Activated CD8-positive, alpha-beta memory T cell treated with anti-CD3 and anti-CD28 coated beads, Interleukin-2, amount 50 U/mL, for 4 hours (primary cell): ENCODE data around the gene CPT1B.
"Not testable (repeated sequence)": the region's sequence is repeated elsewhere in the genome, so short reads cannot be mapped to it uniquely, and the experiment has no call there.

Experiments
- DNase-seq: peaks from one replicate; pipeline ENCODE4 v3.0.0-alpha.2; 2020

CPT1B gene

DNA sequence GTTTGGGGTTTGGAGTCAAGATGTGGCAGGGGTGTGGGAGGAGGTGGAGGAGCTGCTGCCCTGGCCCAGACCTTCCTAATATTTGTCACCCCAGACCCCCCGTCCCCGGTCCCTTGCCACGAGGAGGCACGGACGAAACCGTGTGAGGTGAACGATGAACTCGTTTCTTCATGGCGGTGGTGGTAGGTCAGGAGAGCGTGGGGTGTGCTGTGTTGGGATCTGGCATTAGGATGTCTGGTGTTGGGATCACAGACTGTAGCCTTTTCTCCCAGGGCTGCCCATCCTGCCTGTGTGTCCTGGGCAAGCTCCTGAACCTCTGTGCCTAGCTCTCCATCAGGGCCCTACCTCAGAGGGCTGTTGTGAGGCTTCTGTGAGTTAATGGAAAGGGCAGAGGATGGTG lies 30.8 kb upstream of the CPT1B start:
- no peak for DNase-seq

DNA sequence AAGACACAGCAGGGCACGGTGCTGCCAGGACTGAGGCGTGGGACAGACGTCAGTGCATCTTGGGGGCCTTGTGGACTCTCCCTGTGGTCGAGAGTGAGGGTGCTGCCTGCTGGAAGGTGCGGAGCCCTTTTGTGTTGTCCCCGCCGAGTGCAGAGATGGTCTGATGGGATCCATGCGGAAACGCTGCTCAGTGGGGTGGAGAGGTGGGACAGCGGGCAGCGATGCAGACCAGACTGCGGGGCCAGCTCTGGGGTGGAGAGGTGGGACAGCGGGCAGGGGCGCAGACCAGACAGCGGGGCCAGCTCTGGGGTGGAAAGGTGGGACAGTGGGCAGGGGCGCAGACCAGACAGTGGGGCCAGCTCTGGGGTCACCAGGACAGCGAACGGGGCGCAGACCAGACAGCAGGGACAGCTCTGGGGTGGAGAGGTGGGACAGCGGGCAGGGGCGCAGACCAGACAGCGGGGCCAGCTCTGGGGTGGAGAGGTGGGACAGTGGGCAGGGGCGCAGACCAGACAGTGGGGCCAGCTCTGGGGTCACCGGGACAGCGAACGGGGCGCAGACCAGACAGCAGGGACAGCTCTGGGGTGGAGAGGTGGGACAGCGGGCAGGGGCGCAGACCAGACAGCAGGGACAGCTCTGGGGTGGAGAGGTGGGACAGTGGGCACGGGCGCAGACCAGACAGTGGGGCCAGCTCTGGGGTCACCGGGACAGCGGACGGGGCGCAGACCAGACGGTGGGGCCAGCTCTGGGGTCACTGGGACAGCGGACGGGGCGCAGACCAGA lies 30.0 kb upstream of the CPT1B start:
- not testable (repeated sequence) for DNase-seq

DNA sequence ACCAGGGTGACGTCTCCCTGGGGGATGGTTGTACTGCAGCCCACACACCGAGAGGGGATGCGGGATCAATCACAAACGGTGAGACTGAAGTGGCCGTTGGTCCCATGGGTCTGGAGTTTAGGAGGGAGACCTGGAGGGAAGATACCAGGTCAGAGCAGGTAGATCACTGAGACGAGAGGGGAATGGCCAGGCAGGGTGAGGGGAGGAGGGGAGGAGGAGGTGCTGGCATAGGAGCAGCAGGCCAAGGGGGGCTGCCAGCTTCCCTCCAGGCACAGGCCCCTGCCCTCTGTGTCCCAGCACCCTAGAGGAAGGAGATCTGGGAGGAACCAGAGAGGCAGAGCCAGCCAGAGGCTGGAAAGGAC lies 29.4 kb upstream of the CPT1B start:
- no peak for DNase-seq

DNA sequence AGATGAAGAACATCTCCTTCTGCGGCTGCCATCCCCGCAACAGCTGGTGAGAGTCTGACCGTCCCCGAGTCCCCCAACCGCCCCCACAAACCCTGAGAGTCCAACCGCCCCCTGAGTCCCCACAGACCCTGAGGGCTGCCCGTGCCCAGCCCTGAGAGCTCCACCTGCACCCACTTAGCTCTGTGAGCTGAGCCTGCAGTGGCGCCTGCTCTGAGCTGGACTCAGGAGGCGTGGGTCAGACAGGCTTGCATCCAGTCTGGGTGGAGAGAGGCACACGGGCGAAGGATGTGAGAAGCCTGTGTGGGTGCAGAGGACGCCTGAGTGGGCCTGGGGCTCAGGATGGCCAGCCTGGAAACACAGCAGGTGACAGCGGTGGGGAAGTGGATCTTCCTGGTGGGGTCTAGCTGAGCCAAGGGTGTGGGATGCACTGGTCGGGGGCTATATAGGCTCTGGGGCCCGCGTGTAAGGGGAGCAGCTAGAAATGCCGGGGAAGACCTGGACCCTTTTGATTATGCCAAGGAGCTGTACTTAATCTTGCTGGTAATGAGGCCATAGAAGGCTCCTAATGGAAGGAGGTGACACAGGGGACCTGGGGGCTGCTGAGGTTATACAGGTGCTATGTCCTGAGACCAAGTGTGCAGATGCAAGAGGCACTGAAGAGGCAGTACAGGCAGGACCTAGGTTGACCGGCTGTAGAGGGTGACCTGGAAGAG lies 28.9 kb upstream of the CPT1B start:
- no peak for DNase-seq

DNA sequence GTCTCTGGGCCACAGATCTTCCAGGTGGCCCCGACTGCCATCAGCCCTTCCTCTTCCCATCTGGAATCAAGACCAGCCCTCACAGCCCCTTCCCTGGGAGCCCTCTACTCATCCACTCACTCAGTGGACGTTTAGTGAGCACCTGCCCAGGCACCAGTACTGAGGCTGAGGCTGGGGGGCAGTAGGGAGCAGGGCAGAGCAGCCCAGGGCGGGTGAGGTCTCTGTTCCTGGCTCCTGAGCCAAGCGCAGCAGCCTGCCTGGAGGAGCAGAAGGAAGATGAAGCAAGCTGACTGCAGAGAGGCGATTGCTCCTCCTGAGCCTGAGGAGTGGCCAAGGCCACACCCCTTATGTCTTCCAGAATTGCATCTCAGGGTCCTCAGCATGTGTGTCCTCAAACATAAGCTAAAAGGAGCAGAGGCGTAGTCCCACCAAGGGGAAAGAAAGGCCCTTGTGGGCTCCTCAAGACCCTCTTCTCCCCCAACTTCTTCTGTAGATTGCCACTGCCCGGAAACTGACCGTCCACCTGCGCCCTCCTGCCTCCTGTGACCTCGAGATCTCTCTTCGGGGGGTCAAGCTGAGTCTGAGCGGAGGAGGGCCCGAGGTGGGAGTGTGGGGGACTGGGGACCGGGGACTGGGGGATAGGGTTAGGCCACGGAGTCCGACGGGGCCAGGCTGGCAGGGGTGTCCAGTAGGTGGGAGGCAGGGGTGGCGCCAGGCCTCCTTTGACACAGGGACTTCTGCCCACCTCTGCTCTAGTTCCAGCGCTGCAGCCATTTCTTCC lies 28.1 kb upstream of the CPT1B start:
- DNase-seq = no peak

DNA sequence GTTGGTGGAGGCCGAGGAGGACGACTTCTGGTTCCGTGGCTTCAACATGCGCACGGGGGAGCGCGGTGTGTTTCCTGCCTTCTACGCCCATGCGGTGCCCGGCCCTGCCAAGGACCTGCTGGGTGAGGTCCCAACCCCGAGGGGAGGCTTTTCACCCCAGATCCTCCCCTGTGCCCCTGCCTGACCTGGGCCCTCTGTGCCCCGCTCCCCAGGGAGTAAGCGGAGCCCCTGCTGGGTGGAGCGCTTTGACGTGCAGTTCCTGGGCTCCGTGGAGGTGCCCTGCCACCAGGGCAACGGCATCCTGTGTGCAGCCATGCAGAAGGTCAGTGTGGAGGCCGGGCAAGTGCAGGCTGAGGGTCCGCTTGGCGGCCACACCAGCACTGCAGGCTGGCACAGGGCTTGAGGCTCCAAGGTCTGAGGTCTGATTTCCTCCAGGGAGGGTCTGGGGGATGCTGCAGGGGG lies 27.4 kb upstream of the CPT1B start:
- no peak for DNase-seq

DNA sequence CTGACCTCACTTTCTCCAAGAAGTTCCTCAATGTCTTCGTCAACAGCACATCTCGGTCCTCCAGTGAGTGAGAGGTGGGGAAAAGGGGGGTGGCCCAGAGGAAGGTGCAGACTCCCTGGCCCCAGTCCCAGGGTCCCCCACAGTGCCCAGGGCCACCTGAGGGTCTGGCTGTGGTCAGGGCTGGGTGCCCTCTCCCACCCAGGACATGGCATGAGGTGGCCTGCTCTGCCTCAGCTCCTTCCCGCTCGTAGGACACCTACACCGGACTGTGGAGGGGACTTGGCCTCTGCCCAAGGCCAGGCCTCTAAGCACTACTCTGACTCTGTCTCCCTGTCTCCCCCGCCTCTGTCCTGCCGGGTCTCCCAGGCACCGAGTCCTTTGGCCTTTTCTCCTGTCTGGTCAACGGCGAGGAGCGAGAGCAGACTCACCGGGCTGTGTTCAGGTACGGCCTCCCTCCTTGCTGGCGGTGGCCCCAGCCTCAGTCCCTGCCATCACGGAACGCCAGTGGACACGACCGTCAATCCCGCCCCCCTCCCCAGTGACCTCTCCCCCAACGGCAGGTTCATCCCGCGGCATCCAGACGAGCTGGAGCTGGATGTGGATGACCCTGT lies 26.9 kb upstream of the CPT1B start:
- DNase-seq = no peak

DNA sequence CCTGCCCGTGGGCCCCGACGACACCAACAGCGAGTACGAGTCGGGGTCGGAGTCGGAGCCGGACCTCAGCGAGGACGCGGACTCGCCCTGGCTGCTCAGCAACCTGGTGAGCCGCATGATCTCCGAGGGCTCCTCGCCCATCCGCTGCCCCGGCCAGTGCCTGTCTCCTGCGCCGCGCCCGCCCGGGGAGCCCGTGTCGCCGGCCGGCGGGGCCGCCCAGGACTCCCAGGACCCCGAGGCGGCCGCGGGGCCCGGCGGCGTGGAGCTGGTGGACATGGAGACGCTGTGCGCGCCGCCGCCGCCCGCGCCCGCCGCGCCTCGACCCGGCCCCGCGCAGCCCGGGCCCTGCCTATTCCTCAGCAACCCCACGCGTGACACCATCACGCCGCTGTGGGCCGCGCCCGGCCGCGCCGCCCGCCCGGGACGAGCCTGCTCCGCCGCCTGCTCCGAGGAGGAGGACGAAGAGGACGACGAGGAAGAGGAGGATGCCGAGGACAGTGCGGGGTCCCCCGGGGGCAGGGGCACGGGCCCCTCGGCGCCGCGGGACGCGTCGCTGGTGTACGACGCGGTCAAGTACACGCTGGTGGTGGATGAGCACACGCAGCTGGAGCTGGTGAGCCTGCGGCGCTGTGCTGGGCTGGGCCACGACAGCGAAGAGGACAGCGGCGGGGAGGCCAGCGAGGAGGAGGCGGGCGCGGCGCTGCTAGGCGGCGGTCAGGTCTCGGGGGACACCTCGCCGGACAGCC lies 26.2 kb upstream of the CPT1B start:
- no peak for DNase-seq

DNA sequence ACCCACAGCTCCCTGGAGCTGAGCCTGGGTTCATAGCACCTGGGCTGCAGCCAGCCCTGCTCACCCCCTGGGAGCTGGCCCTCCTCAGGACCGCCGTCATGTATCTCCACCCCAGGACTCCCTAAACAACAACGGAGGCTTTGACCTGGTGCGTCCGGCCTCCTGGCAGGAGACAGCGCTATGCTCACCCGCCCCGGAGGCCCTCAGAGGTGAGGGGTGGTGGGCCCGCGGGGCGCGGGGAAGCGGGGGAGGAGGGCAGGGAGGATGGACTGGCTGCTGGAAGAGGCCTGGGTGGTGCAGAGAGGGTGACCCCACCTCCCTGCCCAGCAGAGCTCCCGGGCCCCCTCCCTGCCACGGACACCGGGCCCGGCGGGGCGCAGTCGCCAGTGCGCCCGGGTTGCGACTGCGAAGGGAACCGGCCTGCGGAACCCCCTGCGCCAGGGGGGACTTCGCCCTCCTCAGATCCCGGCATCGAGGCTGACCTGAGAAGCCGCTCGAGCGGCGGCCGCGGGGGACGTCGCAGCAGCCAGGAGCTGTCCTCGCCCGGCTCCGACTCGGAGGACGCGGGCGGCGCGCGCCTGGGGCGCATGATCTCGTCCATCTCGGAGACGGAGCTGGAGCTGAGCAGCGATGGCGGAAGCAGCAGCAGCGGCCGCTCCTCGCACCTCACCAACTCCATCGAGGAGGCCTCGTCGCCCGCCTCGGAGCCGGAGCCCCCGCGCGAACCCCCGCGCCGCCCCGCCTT lies 25.5 kb upstream of the CPT1B start:
- DNase-seq = no peak

DNA sequence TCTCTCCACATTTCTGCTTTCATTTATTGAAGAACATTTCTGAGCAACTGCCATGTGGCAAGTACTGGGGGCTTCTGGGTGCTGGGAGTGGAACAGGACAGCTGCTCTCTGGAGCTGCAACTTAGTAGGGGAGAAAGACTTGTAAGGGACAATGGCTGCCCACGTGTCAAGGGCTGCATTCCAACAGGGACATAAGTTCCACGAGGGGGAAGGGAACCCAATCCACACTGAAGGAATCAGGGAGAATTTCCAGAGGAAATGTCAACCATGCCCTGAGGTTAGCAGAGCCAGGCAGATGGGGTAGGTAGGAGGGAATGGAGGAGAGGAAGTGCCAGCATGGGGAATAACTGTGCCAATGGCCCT lies 24.1 kb upstream of the CPT1B start:
- DNase-seq = no peak

DNA sequence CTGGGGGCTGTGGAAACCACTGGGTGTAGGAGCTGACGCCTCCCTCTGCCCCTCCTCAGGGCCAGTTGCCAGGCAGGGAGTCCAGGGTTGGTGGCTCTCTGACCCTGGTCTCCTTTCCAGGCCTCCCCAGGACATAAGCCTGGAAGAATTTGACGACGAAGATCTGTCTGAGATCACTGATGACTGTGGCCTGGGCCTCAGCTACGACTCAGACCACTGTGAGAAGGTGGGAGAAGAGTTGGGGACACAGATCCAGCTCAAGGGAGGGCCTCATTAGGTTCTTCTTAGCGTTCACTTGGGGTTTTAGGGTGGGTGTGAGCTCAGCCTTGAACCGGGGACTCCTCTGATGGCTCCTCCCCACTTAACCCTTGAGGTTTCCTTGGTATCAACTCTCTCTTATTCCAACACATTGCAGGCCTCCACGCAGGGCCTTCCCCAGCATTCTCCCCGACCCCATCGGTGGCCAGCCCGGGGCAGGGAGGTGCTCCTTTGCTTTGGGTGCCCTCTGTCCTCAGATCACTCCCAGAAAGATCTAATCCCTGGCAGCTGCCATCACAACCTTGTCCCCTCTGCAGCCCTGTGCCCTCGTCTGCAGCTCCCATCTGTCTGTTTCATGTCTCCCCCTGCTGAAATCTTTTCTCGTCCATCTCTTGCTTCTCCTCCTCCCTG lies 23.6 kb upstream of the CPT1B start:
- DNase-seq = no peak

DNA sequence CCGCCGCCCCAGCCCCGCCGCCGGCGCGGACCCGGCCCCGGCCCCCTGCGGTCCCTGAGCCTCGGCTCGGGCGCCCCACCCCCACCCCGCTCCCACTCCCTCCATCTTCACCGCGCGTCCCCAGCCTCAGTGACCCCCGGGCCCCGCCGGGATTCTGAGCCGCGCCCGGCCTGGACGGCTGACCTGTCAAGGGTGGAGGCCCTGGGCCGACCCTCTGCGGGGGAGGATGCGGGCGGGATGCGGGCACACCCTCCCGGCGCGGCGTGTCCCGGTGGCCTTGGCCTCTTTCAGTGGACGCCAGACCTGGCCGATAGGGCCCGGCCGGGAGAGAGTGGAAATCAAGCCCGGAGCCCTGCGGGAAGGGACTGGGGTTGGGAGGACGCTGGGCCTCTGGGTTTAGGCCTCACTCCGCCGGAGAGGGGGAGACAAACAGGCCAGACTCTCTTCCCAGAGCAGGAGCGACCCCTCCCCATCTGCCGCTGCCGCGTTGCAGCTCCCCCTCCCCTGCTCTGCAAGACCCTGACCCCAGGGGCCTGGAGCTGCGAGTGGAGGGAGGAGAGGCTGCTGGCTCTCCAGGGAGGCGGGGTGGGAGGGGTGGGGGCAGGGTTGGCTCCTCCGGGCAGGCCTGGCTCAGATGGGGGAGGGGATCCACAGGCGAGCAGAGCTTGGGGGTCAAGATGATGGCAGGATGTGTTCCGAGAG lies 22.9 kb upstream of the CPT1B start:
- DNase-seq = no peak

DNA sequence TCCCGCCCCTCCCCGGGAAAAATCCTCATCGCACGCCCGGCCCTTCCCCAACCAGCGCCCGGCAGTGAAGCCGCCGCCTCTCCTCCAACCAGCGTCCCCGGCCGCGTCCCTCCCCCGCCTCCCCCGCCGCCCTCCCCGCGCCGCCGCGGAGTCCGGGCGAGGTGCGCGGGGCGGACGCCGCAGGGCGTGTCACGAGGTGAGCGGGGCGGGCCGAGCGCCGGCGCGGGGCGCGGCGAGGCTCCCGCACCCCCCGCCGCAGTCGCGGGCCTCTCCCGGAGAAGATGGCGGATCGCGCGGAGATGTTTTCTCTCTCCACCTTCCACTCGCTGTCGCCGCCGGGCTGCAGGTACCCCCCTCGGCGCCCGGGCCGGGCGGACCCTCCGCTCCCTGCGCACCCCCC lies 22.3 kb upstream of the CPT1B start, which contains the start of gene MAPK8IP2:
Gene MAPK8IP2 (plus strand): TSS at position 256 of the 400 bp plus-strand sequence. CDS start 26 bp downstream, at position 282.
- no peak for DNase-seq

DNA sequence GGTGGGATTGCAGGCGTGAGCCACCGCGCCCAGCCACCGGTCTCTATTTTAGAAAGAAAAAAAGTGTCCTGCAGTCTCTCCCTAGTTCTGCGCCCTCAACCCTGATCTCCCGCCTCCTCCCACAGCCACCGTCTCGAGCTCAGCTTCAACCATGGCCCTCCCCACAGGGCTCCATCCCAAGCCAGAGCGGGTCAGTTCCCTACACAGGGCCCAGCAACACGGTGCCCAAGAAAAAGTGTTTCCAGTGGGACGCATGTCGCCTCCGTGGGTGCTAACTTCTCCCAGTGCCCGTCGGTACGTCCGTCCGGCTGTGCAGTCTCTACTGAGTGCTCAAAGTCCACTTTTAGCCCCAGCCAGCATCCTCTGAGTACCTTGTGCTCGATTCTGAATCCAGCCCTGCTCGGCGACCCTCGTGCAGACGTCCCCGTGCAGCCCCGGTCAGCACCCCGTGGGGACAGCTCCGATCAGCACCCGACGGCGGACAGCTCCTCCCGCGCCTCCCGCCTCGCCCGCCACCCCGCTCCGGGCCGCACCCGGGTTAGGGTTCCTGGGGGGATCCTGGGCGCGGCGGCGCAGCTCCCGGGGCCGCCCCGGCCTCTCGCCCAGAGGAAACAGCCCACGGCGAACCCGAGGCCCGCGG lies 21.7 kb upstream of the CPT1B start:
- DNase-seq = peak; percentile 64

DNA sequence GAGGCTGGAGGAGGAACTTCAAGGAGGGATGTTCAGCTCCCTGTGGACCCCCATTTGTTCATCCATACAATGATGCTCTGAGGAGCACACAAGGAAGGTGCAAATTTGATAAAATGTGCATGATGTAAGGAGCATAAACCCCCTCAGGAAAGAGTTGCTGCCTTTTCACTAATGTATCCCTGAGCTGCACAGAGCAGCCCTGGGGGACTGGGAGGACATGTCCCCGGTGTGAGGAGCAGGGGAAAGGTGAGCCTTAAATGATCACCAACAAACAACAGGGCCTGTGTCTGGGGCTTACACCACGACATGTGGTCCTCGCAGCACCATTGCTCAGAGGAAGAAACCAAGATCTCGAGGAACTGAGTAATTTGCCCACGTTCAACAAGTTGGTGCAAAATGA lies 18.9 kb upstream of the CPT1B start:
- DNase-seq = no peak

DNA sequence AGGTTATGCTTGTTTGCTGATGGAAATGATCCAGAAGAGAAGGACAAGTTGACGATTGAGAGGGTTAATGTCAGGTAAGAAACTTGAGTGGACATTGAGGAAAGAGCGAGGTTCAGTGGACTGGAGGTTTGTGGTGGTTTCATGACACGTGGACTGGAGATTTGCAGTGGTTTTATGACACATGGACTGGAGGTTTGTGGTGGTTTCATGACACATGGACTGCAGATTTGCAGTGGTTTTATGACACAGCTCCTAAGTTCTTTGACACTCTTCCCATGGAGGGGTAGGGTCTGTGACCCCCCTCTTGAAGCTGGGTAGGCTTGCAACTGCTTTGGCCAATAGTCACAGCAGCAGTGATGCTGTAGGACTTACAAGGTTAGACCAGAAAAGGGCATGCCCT lies 17.0 kb upstream of the CPT1B start:
- DNase-seq = no peak

DNA sequence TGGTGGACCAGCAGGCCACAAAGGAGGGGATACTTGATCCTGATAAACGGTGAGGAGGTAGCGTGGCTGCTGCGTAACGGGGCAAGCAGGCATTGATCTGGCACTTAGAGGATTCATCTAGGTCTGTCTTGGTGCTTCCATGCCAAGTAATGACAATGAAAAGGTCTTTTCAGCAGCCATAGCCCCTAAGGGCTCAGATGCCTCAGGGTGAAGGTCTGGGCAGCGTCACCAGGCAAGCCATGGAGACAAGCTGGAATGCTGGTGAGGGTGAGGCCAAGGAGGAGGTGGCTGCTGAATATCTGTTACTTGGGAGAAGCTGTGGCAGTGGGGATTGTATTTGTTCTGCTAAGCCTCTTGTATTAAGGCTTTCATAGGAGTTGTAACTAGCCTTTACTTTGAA lies 9.2 kb upstream of the CPT1B start:
- DNase-seq = no peak

DNA sequence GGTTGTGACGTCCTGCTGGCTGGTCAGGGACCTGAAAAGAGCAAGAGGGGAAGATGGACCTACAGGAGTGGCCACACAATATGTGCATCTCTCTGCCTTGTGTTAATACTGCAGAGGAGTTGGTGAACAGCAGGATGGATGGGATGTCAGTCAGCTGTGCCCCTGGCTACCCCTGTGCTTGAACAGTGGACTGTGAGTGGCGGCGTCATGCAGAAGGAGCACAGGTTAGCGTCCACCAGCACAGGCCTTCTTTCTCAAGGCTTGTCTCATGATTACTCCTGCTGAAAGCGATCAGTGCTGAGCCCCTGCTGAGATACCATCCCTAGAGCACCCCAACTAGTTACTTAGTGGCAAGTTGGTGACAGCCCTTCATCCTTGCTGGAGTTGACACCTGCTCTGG lies 8.2 kb upstream of the CPT1B start:
- DNase-seq = no peak

DNA sequence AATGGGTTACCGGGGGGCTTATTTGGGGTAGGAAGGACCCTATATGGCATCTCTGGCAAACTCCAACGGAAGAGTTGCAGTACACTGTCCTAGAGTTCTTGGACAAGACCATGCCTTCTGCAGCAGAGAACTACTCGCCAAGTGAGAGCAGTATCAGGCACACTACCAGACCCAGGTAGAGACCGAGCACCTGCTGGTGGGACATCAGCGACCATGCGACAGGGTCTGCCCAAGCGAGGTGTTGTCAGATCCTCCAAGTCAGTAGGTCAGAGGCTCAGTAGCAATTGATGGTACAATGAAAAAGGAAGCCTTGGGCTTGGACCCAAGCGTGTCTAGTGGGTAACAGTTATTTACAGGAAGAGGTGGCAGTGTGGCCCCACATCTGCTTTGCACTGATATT lies 7.6 kb upstream of the CPT1B start:
- no peak for DNase-seq

DNA sequence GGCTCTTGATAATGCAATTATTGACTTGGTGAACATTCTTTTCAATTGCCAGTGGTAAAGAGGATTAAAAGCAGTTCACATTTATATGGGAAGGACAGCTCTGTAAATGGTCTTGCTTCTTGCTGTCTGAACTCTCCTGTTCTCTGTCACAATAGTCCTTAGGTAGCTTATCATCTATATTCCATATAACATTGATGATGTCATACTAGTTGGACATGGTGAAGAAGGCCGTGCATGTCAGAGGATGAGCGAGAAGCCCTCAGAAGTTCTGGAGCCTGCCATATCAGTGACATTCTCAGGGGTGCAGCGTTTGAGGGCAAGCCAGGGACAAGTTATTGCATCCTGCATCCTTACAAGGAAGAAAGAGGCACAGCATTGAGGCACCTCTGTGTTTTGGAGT lies 7.0 kb upstream of the CPT1B start:
- no peak for DNase-seq
